Thoracic aorta (tissue), 2 donors: ENCODE measurements around the gene HECTD1. TPM values are rescaled to one million over a fixed set of nuclear protein-coding genes. Genes with fewer than 3 reads are reported as not detected.
"Not testable (repeated sequence)": the region's sequence is repeated elsewhere in the genome, so short reads cannot be mapped to it uniquely, and the experiment has no call there.

Experiments
- ATAC-seq: fragments of 150-250 bp; one replicate; pipeline ENCODE4 v1.8.0; 2017; ENCODE audit warnings: low read depth; ENCODE audit not compliant: insufficient number of reproducible peaks, low FRiP score
- DNase-seq: peaks from one replicate; pipeline ENCODE4 v3.0.0-alpha.2; 2020; ENCODE audit warnings: low spot score
- H3K27ac ChIP-seq, 2 donors: fragments of 200-600 bp; sonication (generic); 1 replicate in 1 of 2; 2 replicates in 1 of 2; pipeline ENCODE4 v1.5.1; 2016; ENCODE audit warnings: mild to moderate bottlenecking in 2 of 2, moderate library complexity in 2 of 2
- H3K27me3 ChIP-seq: fragments of 200-600 bp; sonication (generic); replicated peaks from 2 replicates; pipeline ENCODE4 v1.6.0; 2016; ENCODE audit warnings: mild to moderate bottlenecking; ENCODE audit not compliant: insufficient read depth
- H3K36me3 ChIP-seq: fragments of 200-600 bp; sonication (generic); one replicate; pipeline ENCODE4 v1.5.1; 2016
- H3K4me1 ChIP-seq, 2 donors: fragments of 200-600 bp; sonication (generic); 1 replicate in 1 of 2; 2 replicates in 1 of 2; pipeline versions ENCODE4 v1.5.1 to v1.6.0; 2016; ENCODE audit warnings: low read depth in 2 of 2, mild to moderate bottlenecking in 1 of 2; ENCODE audit not compliant: control insufficient read depth in 1 of 2
- H3K4me3 ChIP-seq: fragments of 200-600 bp; sonication (generic); 2 replicates; pipeline ENCODE4 v1.5.1; 2016; ENCODE audit warnings: mild to moderate bottlenecking
- H3K9me3 ChIP-seq: fragments of 200-600 bp; sonication (generic); 2 replicates; pipeline ENCODE4 v1.5.1; 2016
- CTCF ChIP-seq: fragments of 200-600 bp; sonication (generic); IDR thresholded peaks from one replicate; pipeline ENCODE4 v1.5.1; 2019; ENCODE audit warnings: antibody characterized with exemption
- total RNA-seq, 2 donors: library from RNA; depleted of rRNA; stranded (reverse); fragments of >200 nt; gene quantifications; one replicate each; pipeline versions ENCODE4 v1.1.0 to v1.2.3, GENCODE V29; 2016

The HECTD1 gene
- total RNA-seq, 2 donors from 2014 or later: 82.6 to 185 TPM

- no peak for TF ChIP-seq CTCF
- DNase-seq (no peak), ATAC-seq (peak; percentile 55)
- Histone ChIP-seq H3K4me3 (peak overlapping the region; percentile 59), H3K9me3 (no peaks in the 10 kb centered on the region), H3K4me1 (peaks cover 0 to 8% of the 10 kb centered on the region in 2 donors), H3K27ac (peak overlapping the region in 1 of 2 donors; percentile 22), H3K27me3 (no peaks in the 10 kb centered on the region), H3K36me3 (no peaks in the 10 kb centered on the region)
These were observed 34.0 kb upstream of the HECTD1 start for GRCh38 chr14:31241450-31242114.

DNA sequence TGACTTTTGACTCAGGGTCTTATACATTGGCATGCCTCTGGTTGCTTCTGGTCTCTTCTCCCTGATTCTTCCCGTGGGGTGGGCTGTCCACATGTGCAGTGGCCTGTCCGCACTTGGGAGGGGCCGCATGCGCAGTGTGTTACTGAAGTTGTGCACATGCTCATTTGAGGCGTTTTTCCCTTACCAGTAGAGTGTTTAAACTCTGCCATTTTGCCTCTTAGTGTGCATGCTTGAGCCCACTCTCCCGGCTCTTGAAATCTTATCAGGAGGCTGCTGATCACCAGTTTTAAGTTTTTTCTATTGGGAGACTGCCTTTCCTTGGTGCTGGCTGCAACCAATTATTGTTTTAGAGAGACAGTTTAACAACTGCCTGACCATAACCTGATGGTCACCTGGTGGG lies 32.1 kb upstream of the HECTD1 start:
- H3K9me3 ChIP-seq: no peaks in the 10 kb centered on the region
- H3K27me3 ChIP-seq: no peaks in the 10 kb centered on the region
- no peak for TF ChIP-seq CTCF
- no peaks in the 10 kb centered on the region for H3K36me3 ChIP-seq
- no peak overlapping the region for H3K27ac ChIP-seq
- peaks cover 0 to 8% of the 10 kb centered on the region in 2 donors for H3K4me1 ChIP-seq
- no peak for DNase-seq
- no peak overlapping the region for H3K4me3 ChIP-seq
- ATAC-seq: no peak

DNA sequence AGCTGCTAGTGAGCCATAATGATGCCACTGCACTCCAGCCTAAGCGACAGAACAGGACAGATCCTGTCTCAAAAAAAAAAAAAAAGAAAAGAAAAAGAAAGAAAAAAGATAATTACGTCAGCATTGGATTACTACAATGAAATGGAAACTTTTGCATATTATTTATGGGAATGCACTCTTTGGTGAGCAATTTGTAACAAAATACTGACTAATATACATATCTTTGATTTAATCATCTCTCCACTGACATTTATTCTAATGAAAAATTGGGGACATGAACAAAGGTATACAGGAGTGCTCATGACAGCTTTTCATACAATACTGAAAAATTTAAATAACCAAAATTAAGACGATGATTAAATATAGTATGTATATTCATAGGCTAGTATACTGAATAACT lies 27.9 kb upstream of the HECTD1 start:
- no peaks in the 10 kb centered on the region for H3K36me3 ChIP-seq
- no peaks in the 10 kb centered on the region for H3K27me3 ChIP-seq
- H3K9me3 ChIP-seq: no peaks in the 10 kb centered on the region
- no peak overlapping the region for H3K4me3 ChIP-seq
- DNase-seq (no peak), ATAC-seq (no peak)
- no peaks in the 10 kb centered on the region for H3K4me1 ChIP-seq
- TF ChIP-seq CTCF: no peak
- no peak overlapping the region for H3K27ac ChIP-seq

- no peak for TF ChIP-seq CTCF
- Histone ChIP-seq H3K4me1 (no peaks in the 10 kb centered on the region), H3K27me3 (no peaks in the 10 kb centered on the region), H3K36me3 (no peaks in the 10 kb centered on the region), H3K27ac (no peak overlapping the region), H3K4me3 (no peak overlapping the region), H3K9me3 (no peaks in the 10 kb centered on the region)
- DNase-seq (no peak), ATAC-seq (no peak)
These were observed 24.5 kb upstream of the HECTD1 start for GRCh38 chr14:31232081-31232480.

GRCh38 chr14:31231272-31231671 lies 23.7 kb upstream of the HECTD1 start:
- not testable (repeated sequence) for H3K9me3 ChIP-seq, ATAC-seq, DNase-seq, H3K36me3 ChIP-seq, H3K27me3 ChIP-seq, H3K4me1 ChIP-seq, H3K27ac ChIP-seq, H3K4me3 ChIP-seq

DNA sequence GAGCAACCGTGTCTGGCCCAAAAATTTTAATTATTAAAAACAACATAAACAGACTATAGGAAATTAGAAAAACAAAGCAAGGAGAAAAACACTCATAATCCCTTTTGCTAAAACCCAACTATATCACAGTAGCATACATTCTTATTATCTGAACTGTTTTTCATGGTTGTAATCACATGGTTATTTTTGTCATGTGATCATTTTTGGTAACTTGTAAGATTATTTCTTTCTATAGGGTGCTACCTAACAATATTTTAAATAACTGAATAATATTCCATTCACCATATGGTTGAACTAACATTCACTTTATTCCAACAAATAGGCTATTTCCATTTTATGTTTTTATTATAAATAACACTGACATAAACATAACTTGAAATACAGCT lies 23.0 kb upstream of the HECTD1 start:
- no peak overlapping the region for H3K27ac ChIP-seq
- no peaks in the 10 kb centered on the region for H3K9me3 ChIP-seq
- no peak overlapping the region for H3K4me3 ChIP-seq
- TF ChIP-seq CTCF: no peak
- no peaks in the 10 kb centered on the region for H3K27me3 ChIP-seq
- ATAC-seq: no peak
- DNase-seq: no peak
- no peaks in the 10 kb centered on the region for H3K36me3 ChIP-seq
- no peaks in the 10 kb centered on the region for H3K4me1 ChIP-seq
